ENCODE measurements around the gene ZER1.

The ZER1 gene

GRCh38 chr9:128750926-128751595, 20.7 kb downstream of the ZER1 start:
- no peak overlapping the region for H3K18ac ChIP-seq (ENCODE audit: low read length)
- no peak overlapping the region for H4K91ac ChIP-seq (ENCODE audit: low read depth, low read length)
- no peak overlapping the region for H2AK5ac ChIP-seq (ENCODE audit: low read length)
- WGBS (ENCODE audit: extremely low coverage, insufficient coverage, insufficient read length): no CpG with 5 or more reads among the region's 22 CpGs
- H3K4ac ChIP-seq (ENCODE audit: low read depth, low read length): no peak overlapping the region
- no peak overlapping the region for H2BK5ac ChIP-seq (ENCODE audit: low read depth, low read length, poor library complexity)
- H3K4me1 ChIP-seq (ENCODE audit: control insufficient read depth in 1 of 2, insufficient read depth in 2 of 2, low read length in 2 of 2): no peaks in the 10 kb centered on the region
- no peaks in the 10 kb centered on the region for H3K27me3 ChIP-seq (ENCODE audit: insufficient read depth, low read length)
- H3K4me3 ChIP-seq (ENCODE audit: low read depth, low read length): no peak overlapping the region
- H3K4me2 ChIP-seq (ENCODE audit: low read length): no peak overlapping the region
- H3K27ac ChIP-seq (ENCODE audit: low read depth, low read length): no peak overlapping the region
- H3K23ac ChIP-seq (ENCODE audit: low read length): no peak overlapping the region
- H3K9ac ChIP-seq (ENCODE audit: low read length): no peak overlapping the region
- H2BK120ac ChIP-seq (ENCODE audit: insufficient read depth, low read length, poor library complexity): no peak overlapping the region
- H3K36me3 ChIP-seq (ENCODE audit: control insufficient read depth in 1 of 2, insufficient read depth in 2 of 2, low read length in 2 of 2): peaks cover 34 to 39% of the 10 kb centered on the region in 2 experiments
- H3K9me3 ChIP-seq (ENCODE audit: insufficient read depth, low read depth, low read length): no peaks in the 10 kb centered on the region
- no peak overlapping the region for H4K8ac ChIP-seq (ENCODE audit: low read depth, low read length)
- no peak overlapping the region for H3K14ac ChIP-seq (ENCODE audit: low read length)
- no peak overlapping the region for H2AFZ ChIP-seq (ENCODE audit: insufficient read depth, low read length, poor library complexity)
- no peaks in the 10 kb centered on the region for H3K79me2 ChIP-seq (ENCODE audit: control insufficient read depth, insufficient read depth, low read length, poor library complexity)
- peak; percentile 18 to 56 for DNase-seq
- H3K79me1 ChIP-seq (ENCODE audit: low read length): no peaks in the 10 kb centered on the region
- no peak overlapping the region for H4K12ac ChIP-seq (ENCODE audit: low read depth, low read length)
- H2BK12ac ChIP-seq (ENCODE audit: low read length): no peak overlapping the region

- DNase-seq: no peak
- H3K4me2 ChIP-seq (ENCODE audit: low read length): no peak overlapping the region
- no peaks in the 10 kb centered on the region for H3K9me3 ChIP-seq (ENCODE audit: insufficient read depth, low read depth, low read length)
- H3K9ac ChIP-seq (ENCODE audit: low read length): no peak overlapping the region
- no peak overlapping the region for H3K4me3 ChIP-seq (ENCODE audit: low read depth, low read length)
- H2BK120ac ChIP-seq (ENCODE audit: insufficient read depth, low read length, poor library complexity): no peak overlapping the region
- no peak overlapping the region for H4K91ac ChIP-seq (ENCODE audit: low read depth, low read length)
- peaks cover 16 to 19% of the 10 kb centered on the region in 2 experiments for H3K36me3 ChIP-seq (ENCODE audit: control insufficient read depth in 1 of 2, insufficient read depth in 2 of 2, low read length in 2 of 2)
- H3K79me1 ChIP-seq (ENCODE audit: low read length): no peaks in the 10 kb centered on the region
- H2AK5ac ChIP-seq (ENCODE audit: low read length): no peak overlapping the region
- H3K4me1 ChIP-seq (ENCODE audit: control insufficient read depth in 1 of 2, insufficient read depth in 2 of 2, low read length in 2 of 2): no peaks in the 10 kb centered on the region
- no peak overlapping the region for H3K23ac ChIP-seq (ENCODE audit: low read length)
- no CpG with 5 or more reads among the region's 1 CpG for WGBS (ENCODE audit: extremely low coverage, insufficient coverage, insufficient read length)
- no peak overlapping the region for H4K12ac ChIP-seq (ENCODE audit: low read depth, low read length)
- H3K18ac ChIP-seq (ENCODE audit: low read length): no peak overlapping the region
- H2BK5ac ChIP-seq (ENCODE audit: low read depth, low read length, poor library complexity): no peak overlapping the region
- no peaks in the 10 kb centered on the region for H3K27me3 ChIP-seq (ENCODE audit: insufficient read depth, low read length)
- H2AFZ ChIP-seq (ENCODE audit: insufficient read depth, low read length, poor library complexity): no peak overlapping the region
- no peak overlapping the region for H3K14ac ChIP-seq (ENCODE audit: low read length)
- no peaks in the 10 kb centered on the region for H3K79me2 ChIP-seq (ENCODE audit: control insufficient read depth, insufficient read depth, low read length, poor library complexity)
- no peak overlapping the region for H2BK12ac ChIP-seq (ENCODE audit: low read length)
- no peak overlapping the region for H4K8ac ChIP-seq (ENCODE audit: low read depth, low read length)
- no peak overlapping the region for H3K4ac ChIP-seq (ENCODE audit: low read depth, low read length)
- no peak overlapping the region for H3K27ac ChIP-seq (ENCODE audit: low read depth, low read length)
These were observed 24.5 kb downstream of the ZER1 start for GRCh38 chr9:128747241-128747640.

- Histone ChIP-seq H3K18ac (ENCODE audit: low read length) (no peak overlapping the region), H4K91ac (ENCODE audit: low read depth, low read length) (no peak overlapping the region), H3K79me1 (ENCODE audit: low read length) (no peaks in the 10 kb centered on the region), H4K8ac (ENCODE audit: low read depth, low read length) (no peak overlapping the region), H3K4me3 (ENCODE audit: low read depth, low read length) (no peak overlapping the region), H2BK120ac (ENCODE audit: insufficient read depth, low read length, poor library complexity) (no peak overlapping the region), H3K36me3 (ENCODE audit: control insufficient read depth in 1 of 2, insufficient read depth in 2 of 2, low read length in 2 of 2) (peaks cover 6 to 8% of the 10 kb centered on the region in 2 experiments), H3K4ac (ENCODE audit: low read depth, low read length) (no peak overlapping the region), H3K79me2 (ENCODE audit: control insufficient read depth, insufficient read depth, low read length, poor library complexity) (no peaks in the 10 kb centered on the region), H3K23ac (ENCODE audit: low read length) (no peak overlapping the region), H3K14ac (ENCODE audit: low read length) (no peak overlapping the region), H3K9me3 (ENCODE audit: insufficient read depth, low read depth, low read length) (no peaks in the 10 kb centered on the region), H2AFZ (ENCODE audit: insufficient read depth, low read length, poor library complexity) (no peak overlapping the region), H2AK5ac (ENCODE audit: low read length) (no peak overlapping the region), H2BK12ac (ENCODE audit: low read length) (no peak overlapping the region), H4K12ac (ENCODE audit: low read depth, low read length) (no peak overlapping the region), H3K9ac (ENCODE audit: low read length) (no peak overlapping the region), H3K4me1 (ENCODE audit: control insufficient read depth in 1 of 2, insufficient read depth in 2 of 2, low read length in 2 of 2) (no peaks in the 10 kb centered on the region), H3K4me2 (ENCODE audit: low read length) (no peak overlapping the region), H3K27me3 (ENCODE audit: insufficient read depth, low read length) (no peaks in the 10 kb centered on the region), H2BK5ac (ENCODE audit: low read depth, low read length, poor library complexity) (no peak overlapping the region), H3K27ac (ENCODE audit: low read depth, low read length) (no peak overlapping the region)
- WGBS (ENCODE audit: extremely low coverage, insufficient coverage, insufficient read length): no CpG with 5 or more reads among the region's 1 CpG
- no peak for DNase-seq
These were observed 28.3 kb downstream of the ZER1 start for GRCh38 chr9:128743421-128743820.

GRCh38 chr9:128742401-128742800, 29.3 kb downstream of the ZER1 start:
- Histone ChIP-seq H3K18ac (ENCODE audit: low read length) (no peak overlapping the region), H4K12ac (ENCODE audit: low read depth, low read length) (no peak overlapping the region), H2BK12ac (ENCODE audit: low read length) (no peak overlapping the region), H3K36me3 (ENCODE audit: control insufficient read depth in 1 of 2, insufficient read depth in 2 of 2, low read length in 2 of 2) (peaks cover 6 to 8% of the 10 kb centered on the region in 2 experiments), H4K91ac (ENCODE audit: low read depth, low read length) (no peak overlapping the region), H3K27ac (ENCODE audit: low read depth, low read length) (no peak overlapping the region), H3K9ac (ENCODE audit: low read length) (no peak overlapping the region), H3K23ac (ENCODE audit: low read length) (no peak overlapping the region), H2AFZ (ENCODE audit: insufficient read depth, low read length, poor library complexity) (no peak overlapping the region), H3K9me3 (ENCODE audit: insufficient read depth, low read depth, low read length) (no peaks in the 10 kb centered on the region), H2BK5ac (ENCODE audit: low read depth, low read length, poor library complexity) (no peak overlapping the region), H3K4me3 (ENCODE audit: low read depth, low read length) (peak overlapping the region; percentile 13), H3K4me2 (ENCODE audit: low read length) (no peak overlapping the region), H3K79me1 (ENCODE audit: low read length) (no peaks in the 10 kb centered on the region), H3K27me3 (ENCODE audit: insufficient read depth, low read length) (no peaks in the 10 kb centered on the region), H3K4ac (ENCODE audit: low read depth, low read length) (no peak overlapping the region), H3K14ac (ENCODE audit: low read length) (no peak overlapping the region), H3K79me2 (ENCODE audit: control insufficient read depth, insufficient read depth, low read length, poor library complexity) (no peaks in the 10 kb centered on the region), H4K8ac (ENCODE audit: low read depth, low read length) (no peak overlapping the region), H3K4me1 (ENCODE audit: control insufficient read depth in 1 of 2, insufficient read depth in 2 of 2, low read length in 2 of 2) (no peaks in the 10 kb centered on the region), H2AK5ac (ENCODE audit: low read length) (no peak overlapping the region), H2BK120ac (ENCODE audit: insufficient read depth, low read length, poor library complexity) (no peak overlapping the region)
- no peak for DNase-seq
- WGBS (ENCODE audit: extremely low coverage, insufficient coverage, insufficient read length): no CpG with 5 or more reads among the region's 20 CpGs

Data from trophoblast cell (in vitro differentiated cells and primary cell).